Neuron (in vitro differentiated cells): ENCODE data around the gene RYR1.

Experiments used
- H2AFZ ChIP-seq: one replicate; pipeline ENCODE4 v1.6.1; 2013; ENCODE audit warnings: low read depth, mild to moderate bottlenecking, inconsistent platforms, low read length, moderate library complexity
- H3K27me3 ChIP-seq: one replicate; pipeline ENCODE4 v1.6.1; 2013; ENCODE audit warnings: low read length; ENCODE audit not compliant: insufficient read depth
- H3K36me3 ChIP-seq: one replicate; pipeline ENCODE4 v1.6.1; 2013; ENCODE audit warnings: low read length; ENCODE audit not compliant: insufficient read depth
- H3K4me1 ChIP-seq: one replicate; pipeline ENCODE4 v1.6.1; 2013; ENCODE audit warnings: low read length; ENCODE audit not compliant: insufficient read depth
- H3K4me3 ChIP-seq: 2 replicates; pipeline ENCODE4 v1.5.1; 2013; ENCODE audit warnings: mild to moderate bottlenecking, low read length, moderate library complexity
- H3K9me3 ChIP-seq: one replicate; pipeline ENCODE4 v1.6.1; 2013; ENCODE audit warnings: low read length

The RYR1 gene

DNA sequence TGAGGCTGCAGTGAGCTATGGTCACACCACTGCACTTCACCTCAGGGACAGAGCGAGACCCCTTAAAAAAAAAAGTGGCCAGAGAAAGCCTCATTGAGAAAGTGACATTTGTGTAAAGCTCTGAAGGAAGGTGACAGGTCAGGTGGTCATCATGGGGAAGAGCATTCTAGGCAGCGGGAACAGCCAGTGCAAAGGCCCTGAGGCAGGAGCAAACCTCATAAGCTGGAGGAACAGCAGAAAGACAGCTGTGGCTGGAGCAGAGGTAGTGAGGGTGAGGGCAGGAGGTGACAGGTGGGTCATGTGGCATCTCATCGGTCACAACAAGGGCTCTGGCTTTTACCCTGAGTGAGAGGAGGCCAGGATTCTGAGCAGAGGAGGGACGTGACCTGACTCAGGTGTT, 64.4 kb downstream of the RYR1 start:
- Histone ChIP-seq H3K4me1 (no peaks in the 10 kb centered on the region), H3K4me3 (no peak overlapping the region), H3K36me3 (no peaks in the 10 kb centered on the region), H2AFZ (no peak overlapping the region), H3K27me3 (no peaks in the 10 kb centered on the region), H3K9me3 (no peaks in the 10 kb centered on the region)

DNA sequence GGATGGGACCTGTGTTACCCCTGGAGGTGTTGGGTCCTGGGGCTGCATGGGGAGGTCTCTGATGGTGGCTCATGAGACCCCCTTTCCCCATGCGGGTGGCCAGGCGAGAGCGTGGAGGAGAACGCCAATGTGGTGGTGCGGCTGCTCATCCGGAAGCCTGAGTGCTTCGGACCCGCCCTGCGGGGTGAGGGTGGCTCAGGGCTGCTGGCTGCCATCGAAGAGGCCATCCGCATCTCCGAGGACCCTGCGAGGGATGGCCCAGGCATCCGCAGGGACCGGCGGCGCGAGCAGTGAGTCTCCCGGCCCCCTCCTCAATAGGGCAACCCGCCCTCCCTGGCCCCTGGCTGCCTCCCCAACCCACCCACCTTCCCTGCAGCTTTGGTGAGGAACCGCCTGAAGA, 66.0 kb downstream of the RYR1 start:
- no peak overlapping the region for H2AFZ ChIP-seq
- no peak overlapping the region for H3K4me3 ChIP-seq
- H3K4me1 ChIP-seq, result no peaks in the 10 kb centered on the region
- no peaks in the 10 kb centered on the region for H3K27me3 ChIP-seq
- no peaks in the 10 kb centered on the region for H3K9me3 ChIP-seq
- H3K36me3 ChIP-seq, result no peaks in the 10 kb centered on the region

DNA sequence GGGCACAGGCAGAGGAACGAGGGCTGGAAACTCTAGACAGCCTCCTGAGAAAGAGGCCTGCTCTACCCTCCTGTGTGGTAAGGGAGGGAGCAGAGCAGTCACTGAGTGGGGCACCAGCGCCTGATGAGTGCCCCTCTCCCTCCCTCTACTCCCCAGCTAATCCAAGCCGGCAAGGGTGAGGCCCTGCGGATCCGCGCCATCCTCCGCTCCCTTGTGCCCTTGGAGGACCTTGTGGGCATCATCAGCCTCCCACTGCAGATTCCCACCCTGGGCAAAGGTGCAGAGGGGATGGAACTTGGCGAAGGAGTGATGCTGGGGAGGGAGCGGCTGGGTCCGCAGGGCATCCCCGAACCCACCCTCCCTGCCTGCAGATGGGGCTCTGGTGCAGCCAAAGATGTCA, 67.0 kb downstream of the RYR1 start:
- no peak overlapping the region for H3K4me3 ChIP-seq
- no peaks in the 10 kb centered on the region for H3K9me3 ChIP-seq
- H3K36me3 ChIP-seq, result no peaks in the 10 kb centered on the region
- H2AFZ ChIP-seq, result no peak overlapping the region
- no peaks in the 10 kb centered on the region for H3K27me3 ChIP-seq
- no peaks in the 10 kb centered on the region for H3K4me1 ChIP-seq

DNA sequence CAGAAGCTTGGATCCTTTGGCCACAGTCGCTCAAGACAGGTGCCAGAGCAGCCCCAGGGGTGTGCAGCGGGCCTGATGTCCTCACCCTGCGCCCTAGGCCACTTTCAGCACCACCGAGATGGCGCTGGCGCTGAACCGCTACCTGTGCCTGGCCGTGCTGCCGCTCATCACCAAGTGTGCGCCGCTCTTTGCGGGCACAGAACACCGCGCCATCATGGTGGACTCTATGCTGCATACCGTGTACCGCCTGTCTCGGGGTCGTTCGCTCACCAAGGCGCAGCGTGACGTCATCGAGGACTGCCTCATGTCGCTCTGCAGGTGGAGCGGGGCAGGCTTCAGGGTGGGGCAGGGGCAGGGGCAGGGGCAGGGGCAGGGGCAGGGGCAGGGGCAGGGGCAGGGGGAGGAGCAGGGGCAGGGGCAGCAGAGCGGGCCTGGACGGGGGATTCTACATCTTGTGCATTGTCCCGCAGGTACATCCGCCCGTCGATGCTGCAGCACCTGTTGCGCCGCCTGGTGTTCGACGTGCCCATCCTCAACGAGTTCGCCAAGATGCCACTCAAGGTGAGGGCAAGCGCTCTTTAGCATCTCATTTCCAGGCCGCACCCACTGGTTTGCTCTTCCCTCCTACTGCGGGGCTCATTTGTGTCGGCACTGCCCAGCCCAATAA, 69.1 kb downstream of the RYR1 start:
- Histone ChIP-seq H2AFZ (no peak overlapping the region), H3K36me3 (no peaks in the 10 kb centered on the region), H3K4me1 (no peaks in the 10 kb centered on the region), H3K27me3 (no peaks in the 10 kb centered on the region), H3K9me3 (no peaks in the 10 kb centered on the region), H3K4me3 (no peak overlapping the region)

GRCh38 chr19:38503077-38503410, 69.6 kb downstream of the RYR1 start:
- Histone ChIP-seq H3K4me3 (no peak overlapping the region), H3K4me1 (no peaks in the 10 kb centered on the region), H3K27me3 (no peaks in the 10 kb centered on the region), H3K36me3 (no peaks in the 10 kb centered on the region), H3K9me3 (no peaks in the 10 kb centered on the region), H2AFZ (no peak overlapping the region)

- Histone ChIP-seq H3K4me3 (no peak overlapping the region), H3K36me3 (no peaks in the 10 kb centered on the region), H2AFZ (no peak overlapping the region), H3K27me3 (no peaks in the 10 kb centered on the region), H3K9me3 (no peaks in the 10 kb centered on the region), H3K4me1 (no peaks in the 10 kb centered on the region)
These were observed 72.5 kb downstream of the RYR1 start for GRCh38 chr19:38505958-38506357.

- Histone ChIP-seq H3K27me3 (no peaks in the 10 kb centered on the region), H3K4me3 (no peak overlapping the region), H3K36me3 (no peaks in the 10 kb centered on the region), H3K9me3 (no peaks in the 10 kb centered on the region), H2AFZ (no peak overlapping the region), H3K4me1 (no peaks in the 10 kb centered on the region)
These were observed 72.9 kb downstream of the RYR1 start for GRCh38 chr19:38506375-38506722.

- H3K27me3 ChIP-seq, result no peaks in the 10 kb centered on the region
- H3K9me3 ChIP-seq, result no peaks in the 10 kb centered on the region
- H3K4me1 ChIP-seq, result no peaks in the 10 kb centered on the region
- H2AFZ ChIP-seq, result no peak overlapping the region
- H3K36me3 ChIP-seq, result no peaks in the 10 kb centered on the region
- H3K4me3 ChIP-seq, result no peak overlapping the region
These were observed 73.4 kb downstream of the RYR1 start for GRCh38 chr19:38506723-38507550.

DNA sequence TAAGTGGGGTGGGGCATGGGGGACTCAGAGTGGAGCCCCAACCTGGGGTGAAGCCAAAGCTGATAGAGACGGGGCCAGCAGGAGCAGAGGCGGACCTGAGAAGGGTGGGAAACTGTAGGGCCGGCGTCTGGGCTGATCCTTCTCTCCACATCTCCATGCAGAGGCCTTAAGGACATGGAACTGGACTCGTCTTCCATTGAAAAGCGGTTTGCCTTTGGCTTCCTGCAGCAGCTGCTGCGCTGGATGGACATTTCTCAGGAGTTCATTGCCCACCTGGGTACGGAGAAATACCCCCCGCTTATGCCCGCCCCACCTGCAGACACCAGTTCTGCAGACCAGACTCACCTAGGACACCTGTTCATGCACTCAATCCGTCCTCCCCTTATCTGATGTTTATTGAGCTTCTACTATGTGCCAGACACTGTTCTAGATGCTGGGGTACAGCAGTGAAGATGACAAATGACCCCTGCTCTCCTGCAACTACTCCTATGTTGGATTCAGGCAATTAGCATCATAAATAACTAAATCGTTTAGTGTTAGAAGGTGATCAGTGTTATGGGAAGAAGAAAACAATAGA, 74.1 kb downstream of the RYR1 start:
- Histone ChIP-seq H3K36me3 (no peaks in the 10 kb centered on the region), H3K4me3 (no peak overlapping the region), H3K9me3 (no peaks in the 10 kb centered on the region)

DNA sequence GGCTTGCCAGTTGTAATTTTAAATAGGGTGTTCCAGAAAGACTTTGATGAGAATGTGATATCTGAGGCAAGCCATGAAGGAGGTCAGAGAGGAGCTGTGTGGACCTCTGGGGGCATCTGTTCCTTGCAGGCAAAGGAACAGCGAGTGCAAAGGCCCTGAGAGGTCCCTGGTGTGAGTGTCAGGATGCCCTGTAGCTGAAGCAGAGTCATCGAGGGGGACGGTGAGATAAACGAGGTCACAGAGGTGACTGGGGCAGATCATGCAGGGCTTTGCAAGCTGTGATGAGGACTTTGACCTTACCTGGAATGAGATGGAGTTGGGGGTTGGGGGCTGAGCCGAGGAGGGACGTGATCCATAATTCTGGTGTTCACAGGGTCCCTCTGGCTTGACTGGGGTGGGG, 75.0 kb downstream of the RYR1 start:
- H3K9me3 ChIP-seq, result no peaks in the 10 kb centered on the region
- no peaks in the 10 kb centered on the region for H3K4me1 ChIP-seq
- H3K36me3 ChIP-seq, result no peaks in the 10 kb centered on the region
- H2AFZ ChIP-seq, result no peak overlapping the region
- H3K4me3 ChIP-seq, result no peak overlapping the region
- no peaks in the 10 kb centered on the region for H3K27me3 ChIP-seq

More for the DNA sequence above, 74.1 kb downstream of the RYR1 start:
- H2AFZ ChIP-seq, result no peak overlapping the region
- no peaks in the 10 kb centered on the region for H3K4me1 ChIP-seq
- H3K27me3 ChIP-seq, result no peaks in the 10 kb centered on the region

DNA sequence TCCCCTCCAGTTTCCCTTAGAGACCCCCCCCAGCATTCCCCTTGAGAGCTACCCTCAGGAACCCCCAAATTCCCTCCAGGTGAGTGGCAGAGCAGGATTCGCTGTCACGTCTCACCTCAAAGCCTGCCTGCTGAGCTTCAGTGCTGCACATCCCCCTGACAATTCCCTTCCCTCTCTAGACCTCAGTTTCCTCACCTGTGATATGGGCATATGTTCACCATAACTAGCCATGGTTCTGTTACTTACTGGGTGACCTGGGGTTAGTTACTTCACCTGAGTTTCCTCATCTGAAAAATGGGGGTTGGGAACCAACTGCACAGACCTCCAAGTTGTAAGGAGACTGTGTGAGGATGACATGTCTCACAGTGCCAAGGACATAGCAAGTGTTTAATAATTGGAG, 75.5 kb downstream of the RYR1 start:
- Histone ChIP-seq H3K36me3 (no peaks in the 10 kb centered on the region), H3K9me3 (no peaks in the 10 kb centered on the region), H3K27me3 (no peaks in the 10 kb centered on the region), H3K4me1 (no peaks in the 10 kb centered on the region), H2AFZ (no peak overlapping the region), H3K4me3 (no peak overlapping the region)

DNA sequence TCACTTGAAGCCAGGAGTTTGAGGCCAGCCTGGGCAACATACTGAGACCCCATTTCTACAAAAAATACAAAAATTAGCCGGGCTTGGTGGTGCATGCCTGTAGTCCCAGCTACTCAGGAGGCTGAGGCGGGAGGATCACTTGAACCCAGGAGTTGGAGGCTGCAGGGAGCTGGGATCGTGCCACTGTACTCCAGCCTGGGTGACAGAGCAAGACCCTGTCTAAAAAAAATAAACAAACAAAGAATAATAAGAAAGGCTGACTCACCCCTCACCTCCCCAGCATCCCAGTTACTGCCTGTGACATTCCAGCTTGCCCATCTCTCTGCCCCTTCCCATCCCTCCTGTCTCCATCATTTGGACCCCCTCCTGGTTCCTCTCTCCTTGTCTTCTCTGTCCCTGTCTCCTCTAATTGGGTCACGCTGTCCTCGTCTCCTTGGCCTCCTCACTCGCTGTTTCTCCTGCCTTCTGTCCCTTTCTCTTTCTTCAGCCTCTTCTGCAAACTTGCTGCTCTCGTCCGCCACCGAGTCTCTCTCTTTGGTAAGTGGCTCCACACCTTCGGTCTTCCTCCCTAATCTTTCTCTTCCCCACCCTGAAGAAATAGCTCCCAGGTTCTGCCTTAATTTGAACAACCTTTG, 77.7 kb downstream of the RYR1 start:
- H3K4me1 ChIP-seq, result no peaks in the 10 kb centered on the region
- H3K36me3 ChIP-seq, result no peaks in the 10 kb centered on the region

DNA sequence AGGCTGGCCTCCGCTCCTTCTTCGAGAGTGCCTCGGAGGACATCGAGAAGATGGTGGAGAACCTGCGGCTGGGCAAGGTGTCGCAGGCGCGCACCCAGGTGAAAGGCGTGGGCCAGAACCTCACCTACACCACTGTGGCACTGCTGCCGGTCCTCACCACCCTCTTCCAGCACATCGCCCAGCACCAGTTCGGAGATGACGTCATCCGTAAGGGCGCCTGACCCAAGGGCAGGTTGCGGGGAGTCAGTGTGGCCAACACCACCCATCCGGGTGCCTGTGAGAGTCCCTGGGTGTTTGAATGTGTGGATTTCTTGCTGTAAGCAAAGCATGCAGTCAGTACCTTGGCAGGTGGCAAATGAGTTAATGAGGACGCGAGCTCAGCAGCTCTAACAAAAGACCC, 78.8 kb downstream of the RYR1 start:
- no peak overlapping the region for H2AFZ ChIP-seq
- H3K4me3 ChIP-seq, result no peak overlapping the region

More for the DNA sequence above, 77.7 kb downstream of the RYR1 start:
- Histone ChIP-seq H2AFZ (no peak overlapping the region), H3K9me3 (no peaks in the 10 kb centered on the region), H3K4me3 (no peak overlapping the region), H3K27me3 (no peaks in the 10 kb centered on the region)

More for the DNA sequence above, 78.8 kb downstream of the RYR1 start:
- Histone ChIP-seq H3K9me3 (no peaks in the 10 kb centered on the region), H3K27me3 (no peaks in the 10 kb centered on the region), H3K36me3 (no peaks in the 10 kb centered on the region), H3K4me1 (no peaks in the 10 kb centered on the region)
